OCI-LY3 (cell line): ENCODE results near the gene BICD2.

Experiments used
- H2AFZ ChIP-seq: fragments of 200-600, 300-600 bp; shearing (Covaris generic); 2 replicates; pipeline ENCODE4 v1.6.0; 2014; ENCODE audit warnings: antibody characterized with exemption, low read depth, low read length
- H3K27ac ChIP-seq: fragments of 200-600, 300-600 bp; sonication (generic); 2 replicates; pipeline ENCODE4 v1.5.1; 2014; ENCODE audit warnings: mild to moderate bottlenecking, low read length, moderate library complexity, mixed read lengths
- H3K27me3 ChIP-seq: fragments of 200-600, 300-600 bp; sonication (generic); 2 replicates; pipeline ENCODE4 v1.6.1; 2014; ENCODE audit warnings: low read depth, low read length, mixed read lengths
- H3K36me3 ChIP-seq: fragments of 200-600, 300-600 bp; sonication (generic); replicated peaks from 2 replicates; pipeline ENCODE3; 2014; ENCODE audit warnings: low read depth, low read length, mixed read lengths
- H3K4me1 ChIP-seq: fragments of 300-600, 200-600 bp; sonication (generic); 2 replicates; pipeline ENCODE4 v1.6.1; 2014; ENCODE audit warnings: low read length, mixed read lengths
- H3K4me2 ChIP-seq: fragments of 200-600, 300-600 bp; sonication (generic); 2 replicates; pipeline ENCODE4 v1.6.1; 2014; ENCODE audit warnings: low read length, mixed read lengths
- H3K4me3 ChIP-seq: fragments of 300-600, 200-600 bp; sonication (generic); 2 replicates; pipeline ENCODE4 v1.5.1; 2014; ENCODE audit warnings: antibody characterized with exemption, mild to moderate bottlenecking, low read length, moderate library complexity
- H3K79me2 ChIP-seq: fragments of 300-600, 200-600 bp; shearing (Covaris generic); 2 replicates; pipeline ENCODE4 v1.6.1; 2014; ENCODE audit warnings: mild to moderate bottlenecking, low read length, mixed read lengths
- H3K9ac ChIP-seq: fragments of 300-600, 200-600 bp; shearing (Covaris generic); 2 replicates; pipeline ENCODE4 v1.6.0; 2014; ENCODE audit warnings: mild to moderate bottlenecking, low read length, moderate library complexity
- H3K9me3 ChIP-seq: fragments of 200-600, 300-600 bp; shearing (Covaris generic); 2 replicates; pipeline ENCODE4 v1.6.1; 2014; ENCODE audit warnings: low read length, mixed read lengths; ENCODE audit not compliant: insufficient read depth
- H4K20me1 ChIP-seq: fragments of 200-600, 300-600 bp; sonication (generic); 2 replicates; pipeline ENCODE4 v1.6.1; 2016; ENCODE audit warnings: low read length, mixed read lengths; ENCODE audit not compliant: insufficient read depth
- CTCF ChIP-seq: fragments of 200-600, 300-600 bp; sonication (generic); IDR thresholded peaks from 2 replicates; pipeline ENCODE4 v1.5.1; 2014; ENCODE audit warnings: antibody characterized with exemption, low read length, low read depth
- EZH2phosphoT487 ChIP-seq: fragments of 200-600 bp; shearing (Covaris generic); IDR thresholded peaks from 2 replicates; pipeline ENCODE4 v1.6.1; 2018; ENCODE audit warnings: antibody characterized with exemption, mixed run types, low read depth

Gene BICD2

GRCh38 chr9:92725266-92725545 is 39.4 kb downstream of the BICD2 start:
- no peak overlapping the region for H3K9ac ChIP-seq
- H3K27me3 ChIP-seq, result no peaks in the 10 kb centered on the region
- H3K79me2 ChIP-seq, result peaks cover 31% of the 10 kb centered on the region
- no peak overlapping the region for H3K27ac ChIP-seq
- H2AFZ ChIP-seq, result no peak overlapping the region
- no peak overlapping the region for H3K4me2 ChIP-seq
- TF ChIP-seq CTCF, result no peak
- no peak for TF ChIP-seq EZH2phosphoT487
- peaks cover 24% of the 10 kb centered on the region for H3K36me3 ChIP-seq
- H3K9me3 ChIP-seq, result no peaks in the 10 kb centered on the region
- no peak overlapping the region for H3K4me3 ChIP-seq
- H4K20me1 ChIP-seq, result peaks cover 35% of the 10 kb centered on the region; the same call in 1 of the 2 replicates
- peaks cover 27% of the 10 kb centered on the region for H3K4me1 ChIP-seq

DNA sequence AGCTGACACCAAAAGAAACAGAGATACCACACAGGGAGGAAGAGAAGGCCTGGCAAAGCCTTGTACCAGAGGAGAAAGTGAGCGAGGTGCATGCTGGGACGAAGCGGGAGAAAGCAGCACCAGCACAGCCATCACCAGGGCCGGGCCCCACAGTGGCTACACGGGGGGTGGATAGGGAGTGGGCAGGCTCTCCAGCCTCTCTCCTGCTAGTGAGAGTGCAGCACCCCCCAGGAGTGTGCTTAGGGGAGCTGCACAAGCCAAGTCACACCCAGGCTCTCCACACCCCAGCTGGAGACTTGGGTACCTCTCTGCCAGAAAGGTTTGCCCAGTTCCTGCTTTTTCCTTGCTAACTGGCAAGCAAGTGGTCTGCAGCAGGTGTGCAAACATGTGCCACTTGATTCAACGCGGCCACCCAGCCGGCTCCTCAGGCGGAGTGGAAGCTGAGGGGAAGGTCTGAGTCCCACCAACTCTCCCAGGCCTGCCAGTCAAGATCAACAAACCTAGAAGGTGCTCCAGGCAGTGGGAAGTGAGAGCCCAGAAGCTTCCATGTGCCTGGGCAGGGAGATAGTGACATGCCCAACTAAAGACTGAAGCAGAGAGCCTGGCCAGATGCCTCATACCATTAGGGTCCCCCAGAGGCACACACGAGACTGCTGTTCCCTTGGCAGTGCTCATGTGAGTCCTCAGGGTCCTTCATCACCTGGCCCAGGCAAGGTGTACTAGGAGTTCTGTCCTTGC is 39.9 kb downstream of the BICD2 start:
- no peaks in the 10 kb centered on the region for H3K27me3 ChIP-seq
- no peak overlapping the region for H3K4me3 ChIP-seq
- H3K9ac ChIP-seq, result no peak overlapping the region
- no peak for TF ChIP-seq CTCF
- TF ChIP-seq EZH2phosphoT487, result no peak
- peaks cover 30% of the 10 kb centered on the region; the same call in 1 of the 2 replicates for H4K20me1 ChIP-seq
- peaks cover 26% of the 10 kb centered on the region; the same call in 1 of the 2 replicates for H3K79me2 ChIP-seq
- H3K4me2 ChIP-seq, result no peak overlapping the region
- no peaks in the 10 kb centered on the region for H3K9me3 ChIP-seq
- H3K4me1 ChIP-seq, result peaks cover 23% of the 10 kb centered on the region
- H3K27ac ChIP-seq, result no peak overlapping the region
- H3K36me3 ChIP-seq, result peaks cover 29% of the 10 kb centered on the region
- H2AFZ ChIP-seq, result no peak overlapping the region

DNA sequence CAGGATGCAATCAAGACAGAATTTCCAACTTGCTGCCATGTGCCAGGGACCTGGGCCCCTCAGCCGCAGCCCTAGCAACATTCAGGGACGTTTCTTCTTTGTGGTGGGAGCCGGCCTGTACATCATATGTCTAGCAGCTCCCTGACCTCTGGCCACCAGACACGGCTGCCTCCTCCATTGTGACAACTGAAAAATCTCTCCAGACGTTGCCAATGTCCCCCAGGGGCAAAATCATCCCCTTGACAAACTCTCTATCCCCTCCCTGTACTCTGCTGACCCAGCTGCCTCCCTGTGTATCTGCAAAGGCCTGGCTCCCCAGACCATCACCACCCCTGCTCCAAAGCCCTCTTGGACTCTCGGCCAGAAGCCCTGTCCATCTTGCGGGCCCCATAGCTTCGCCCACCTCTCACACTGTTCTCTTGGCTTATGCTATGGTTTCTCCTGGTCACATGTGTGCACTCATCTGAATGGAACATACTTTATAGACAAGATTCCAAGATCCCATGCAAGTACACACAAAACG is 40.8 kb downstream of the BICD2 start:
- H3K27me3 ChIP-seq, result no peaks in the 10 kb centered on the region
- no peak overlapping the region for H3K4me2 ChIP-seq
- peaks cover 19% of the 10 kb centered on the region; the same call in 1 of the 2 replicates for H3K79me2 ChIP-seq
- H4K20me1 ChIP-seq, result peaks cover 22% of the 10 kb centered on the region; the same call in 1 of the 2 replicates
- peaks cover 14% of the 10 kb centered on the region for H3K4me1 ChIP-seq
- H3K4me3 ChIP-seq, result no peak overlapping the region
- no peak overlapping the region for H3K9ac ChIP-seq
- TF ChIP-seq EZH2phosphoT487 (no peak), CTCF (no peak)
- no peak overlapping the region for H2AFZ ChIP-seq
- no peaks in the 10 kb centered on the region for H3K9me3 ChIP-seq
- H3K27ac ChIP-seq, result no peak overlapping the region
- H3K36me3 ChIP-seq, result peaks cover 30% of the 10 kb centered on the region

GRCh38 chr9:92723299-92723625 is 41.4 kb downstream of the BICD2 start:
- H3K4me1 ChIP-seq, result peaks cover 17% of the 10 kb centered on the region
- H3K27ac ChIP-seq, result no peak overlapping the region
- H3K79me2 ChIP-seq, result peaks cover 14% of the 10 kb centered on the region; the same call in 1 of the 2 replicates
- TF ChIP-seq EZH2phosphoT487, result no peak
- no peak for TF ChIP-seq CTCF
- H3K36me3 ChIP-seq, result peaks cover 27% of the 10 kb centered on the region
- no peak overlapping the region for H3K4me3 ChIP-seq
- peaks cover 22% of the 10 kb centered on the region; the same call in 1 of the 2 replicates for H4K20me1 ChIP-seq
- no peak overlapping the region for H2AFZ ChIP-seq
- H3K27me3 ChIP-seq, result no peaks in the 10 kb centered on the region
- no peak overlapping the region for H3K9ac ChIP-seq
- H3K4me2 ChIP-seq, result no peak overlapping the region
- no peaks in the 10 kb centered on the region for H3K9me3 ChIP-seq
